Measurements from ENCODE around the gene CIC.

DNA sequence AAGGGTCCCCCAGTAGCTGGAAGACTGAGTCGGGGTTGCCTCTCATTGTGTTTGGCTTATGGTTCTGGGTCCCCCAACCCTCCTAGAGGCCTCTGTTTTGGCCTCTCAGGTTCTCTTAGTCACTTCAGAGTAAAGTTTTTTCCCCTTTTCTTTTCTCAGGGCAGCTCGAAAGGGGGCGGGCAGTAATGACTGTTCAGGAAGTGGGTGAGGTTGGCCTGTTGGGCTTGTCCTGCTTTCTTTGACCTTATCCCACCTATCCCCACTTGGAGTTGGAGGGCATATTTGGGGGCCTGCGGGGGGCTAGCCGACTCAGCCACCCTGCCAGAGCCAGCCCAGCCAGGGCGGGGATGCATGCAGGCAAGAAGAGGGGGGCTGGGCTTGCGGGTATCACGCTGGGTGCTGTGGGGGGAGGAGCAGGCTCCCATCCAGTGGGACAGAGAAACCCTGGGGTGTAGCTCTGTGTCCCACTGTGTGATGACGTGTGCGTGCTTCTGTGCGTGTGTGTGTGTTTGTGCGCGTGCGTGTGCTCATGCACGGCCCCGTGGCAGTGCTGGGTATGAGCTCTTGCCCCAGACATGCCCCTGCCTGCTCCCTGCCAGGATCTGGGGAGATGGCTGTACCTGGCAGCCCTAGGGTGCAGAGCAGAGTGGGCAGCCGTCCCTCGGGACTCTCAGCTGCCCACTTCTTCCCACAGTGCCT lies 1.4 kb downstream of the CIC start:
- no peak for TF ChIP-seq EZH2 (conservative IDR thresholded peaks at IDR 0.05; ENCODE audit: low read depth, low read length)
- no peak for TF ChIP-seq NPAS2 (CRISPR knock-in tag; IDR thresholded peaks at IDR 0.05; ENCODE audit: borderline replicate concordance)
- peak in 1 of 2 experiments; percentile 42; a peak in 1 of 4 replicates for TF ChIP-seq POLR2A (IDR thresholded peaks at IDR 0.05; ENCODE audit: insufficient read depth in 1 of 2, low read depth in 2 of 2, low read length in 2 of 2)
- TF ChIP-seq ATF2 (CRISPR knock-in tag; IDR thresholded peaks at IDR 0.05) = no peak
- TF ChIP-seq NR3C1 (CRISPR knock-in tag; IDR thresholded peaks at IDR 0.05) = no peak
